HepG2 (cell line): ENCODE data around the gene OR1J2. TPM values are rescaled to one million over a fixed set of nuclear protein-coding genes. Genes with fewer than 3 reads are reported as not detected.

Experiments used
- ATAC-seq: fragments of 200-7000 bp; cut with Tn5 transposase; 3 replicates; pipeline ENCODE4 v1.9.1; 2020; ENCODE audit warnings: mild to moderate bottlenecking, moderate library complexity
- BruUV-seq: library from RNA; stranded (reverse); fragments of 400-500 nt; replicated peaks from 2 replicates; lab custom pipeline; 2021; lab: Mats Ljungman, UMichigan
- CTCF ChIA-PET: fragments of 300-600 bp; formaldehyde crosslinking; extraction: SDS; loops from one replicate; lab custom pipeline; 2021; ENCODE audit warnings: low total read pairs, inconsistent platforms, low intra/inter-chr PET ratio; lab: Yijun Ruan, JAX
- POLR2A ChIA-PET: fragments of 350-600 bp; sonication (Branson Sonifier 250); formaldehyde crosslinking; loops from one replicate; lab custom pipeline; 2020; ENCODE audit warnings: antibody characterized with exemption, inconsistent platforms; lab: Yijun Ruan, JAX
- DNase-seq: peaks from one replicate; pipeline ENCODE4 v3.0.0-alpha.2; 2015; ENCODE audit warnings: low spot score
- FAIRE-seq: peaks from 3 replicates; lab custom pipeline; 2011; peaks lifted over from hg19 to GRCh38; lab: Jason Lieb, UNC
- H2AFZ ChIP-seq: one replicate; pipeline ENCODE4 v1.6.1; 2011; ENCODE audit warnings: low read length, inconsistent platforms
- H3K27ac ChIP-seq: fragments of 300-600 bp; 3 replicates; pipeline ENCODE4 v1.8.0; 2011; ENCODE audit warnings: mixed run types, mild to moderate bottlenecking, mixed read lengths, low read length, inconsistent platforms; ENCODE audit not compliant: insufficient read depth; ENCODE audit errors: extremely low read length
- H3K27me3 ChIP-seq, 2 experiments: fragments of 200-600 bp in 1 of 2; 2 replicates in 1 of 2; 3 replicates in 1 of 2; pipeline versions ENCODE4 v1.6.0 to v1.8.0; 2011; ENCODE audit warnings: low read length in 2 of 2, mild to moderate bottlenecking in 2 of 2, moderate library complexity in 2 of 2, inconsistent platforms in 1 of 2; ENCODE audit not compliant: insufficient read depth in 2 of 2, control insufficient read depth in 1 of 2
- H3K36me3 ChIP-seq, 2 experiments: fragments of 200-600 bp in 1 of 2; replicated peaks in 1 of 2; 2 replicates in 1 of 2; 3 replicates in 1 of 2; pipeline versions ENCODE4 v1.5.1 to v1.8.0; 2011; ENCODE audit warnings: low read length in 2 of 2, inconsistent platforms in 1 of 2; ENCODE audit not compliant: insufficient read depth in 2 of 2, control insufficient read depth in 1 of 2
- H3K4me1 ChIP-seq: 2 replicates; pipeline ENCODE4 v1.5.1; 2012; ENCODE audit warnings: low read length, inconsistent platforms; ENCODE audit not compliant: insufficient read depth
- H3K4me2 ChIP-seq: 2 replicates; pipeline ENCODE4 v1.6.0; 2011; ENCODE audit warnings: low read depth, low read length, inconsistent platforms
- H3K4me3 ChIP-seq, 3 experiments: fragments of 200-600 bp in 1 of 3; sonication (generic), shearing (Covaris generic) in 1 of 3; replicated peaks in 1 of 3; 2 replicates each; pipeline ENCODE4 v1.5.1; 2011 to 2016; ENCODE audit warnings: low read length in 3 of 3, inconsistent platforms in 2 of 3, low read depth in 2 of 3, mild to moderate bottlenecking in 2 of 3, control low read depth in 1 of 3, mixed read lengths in 1 of 3; ENCODE audit not compliant: insufficient read depth in 1 of 3
- H3K79me2 ChIP-seq: one replicate; pipeline ENCODE4 v1.6.1; 2011; ENCODE audit warnings: low read length, inconsistent platforms; ENCODE audit not compliant: insufficient read depth
- H3K9ac ChIP-seq: 2 replicates; pipeline ENCODE4 v1.6.0; 2011; ENCODE audit warnings: mild to moderate bottlenecking, low read depth, low read length, inconsistent platforms; ENCODE audit not compliant: insufficient read depth
- H3K9me3 ChIP-seq: 2 replicates; pipeline ENCODE4 v1.5.1; 2012; ENCODE audit warnings: mild to moderate bottlenecking, low read length
- H4K20me1 ChIP-seq: 2 replicates; pipeline ENCODE4 v1.6.0; 2011; ENCODE audit warnings: inconsistent platforms, mild to moderate bottlenecking, low read length, moderate library complexity; ENCODE audit not compliant: insufficient read depth
- CC2D1A ChIP-seq: sonication (generic); formaldehyde crosslinking; IDR thresholded peaks from 2 replicates; pipeline ENCODE4 v1.8.1; 2023; ENCODE audit warnings: mild to moderate bottlenecking, missing genetic modification reagents
- CREB1 ChIP-seq, 2 experiments: fragments of 450-650 bp in 1 of 2; IDR thresholded peaks; 2 replicates each; pipeline ENCODE4 v1.6.1; 2016 to 2017; ENCODE audit warnings: control low read depth in 1 of 2, mild to moderate bottlenecking in 1 of 2, missing compliant biosample characterization in 1 of 2, missing genetic modification characterization in 1 of 2
- GPBP1L1 ChIP-seq: sonication (generic); formaldehyde crosslinking; IDR thresholded peaks from 2 replicates; pipeline ENCODE4 v1.5.0; 2020; ENCODE audit warnings: mild to moderate bottlenecking, missing genetic modification reagents
- TBP ChIP-seq: sonication (generic); formaldehyde crosslinking; IDR thresholded peaks from 2 replicates; pipeline ENCODE4 v1.5.0; 2020; ENCODE audit warnings: missing genetic modification reagents
- WGBS: methylation state at CpG from one replicate; pipeline ENCODE4 v1.1.6; 2017; ENCODE audit warnings: low lambda C conversion rate; 5-methylcytosine and 5-hydroxymethylcytosine counted together
- in situ Hi-C: cut with HindIII; loops from 2 replicates; pipeline ENCODE4 v1.10.0; 2017; ENCODE audit warnings: low pct_unique_long_range_greater_than_20kb; ENCODE audit not compliant: extremely low pct_ligation_motif_present
- intact Hi-C: fragments of 100-400 bp; cut with micrococcal nuclease; formaldehyde crosslinking; loops from one replicate; pipeline ENCODE4 v1.10.0; 2022; ENCODE audit not compliant: unreplicated experiment
- polyA plus RNA-seq, 8 experiments: library from polyadenylated mRNA; depleted of rRNA in 3 of 8; stranded (reverse) in 7 of 8; unstranded in 1 of 8; fragments of >200 nt; fragmentation: Illumina TruSeq in 4 of 8; extraction: Trizol in 4 of 8; gene quantifications; 2 replicates each; pipeline versions ENCODE4 v1.2.1 to v1.2.3, GENCODE V29; 2011 to 2016; ENCODE audit warnings: low read depth in 4 of 8, missing spikeins in 1 of 8, mixed read lengths in 1 of 8; ENCODE audit not compliant: insufficient read depth in 1 of 8
- total RNA-seq, 5 experiments: library from RNA; depleted of rRNA; stranded (reverse); fragments of >200 nt; fragmentation: Illumina TruSeq; extraction: Trizol; gene quantifications; 2 replicates each; pipeline ENCODE4 v1.2.3, GENCODE V29; 2016; ENCODE audit warnings: low read depth in 1 of 5

Gene OR1J2
- total and polyA plus RNA-seq, 2 of the 13 experiments (the other 11 are each of a cell fraction or from before 2014, with no cell fraction given): not detected

GRCh38 chr9:122519376-122519775 is 8.8 kb downstream of the OR1J2 start:
- DNase-seq: no peak
- in situ Hi-C loops: no loop called here
- POLR2A ChIA-PET: no interaction called here

GRCh38 chr9:122526602-122527001 is 16.0 kb downstream of the OR1J2 start:
- no peak overlapping the region for H2AFZ ChIP-seq
- no peak for FAIRE-seq
- H3K27ac ChIP-seq: no peak overlapping the region
- BruUV-seq: no TSS peak
- ChIA-PET POLR2A (no interaction called here), CTCF (no interaction called here)
- no peak overlapping the region for H3K9ac ChIP-seq
- no peak overlapping the region for H3K4me3 ChIP-seq
- H4K20me1 ChIP-seq: no peaks in the 10 kb centered on the region
- H3K79me2 ChIP-seq: no peaks in the 10 kb centered on the region
- in situ Hi-C loops (no loop called here), intact Hi-C loops (no loop called here)
- WGBS: 29% methylated on average over 10 of the region's 10 CpGs
- H3K36me3 ChIP-seq: no peaks in the 10 kb centered on the region
- no peaks in the 10 kb centered on the region for H3K4me1 ChIP-seq
- peaks cover 5 to 9% of the 10 kb centered on the region in 2 experiments; a peak in 3 of 5 replicates for H3K27me3 ChIP-seq
- no peaks in the 10 kb centered on the region for H3K9me3 ChIP-seq
- H3K4me2 ChIP-seq: no peak overlapping the region
- TF ChIP-seq CREB1 (IDR thresholded peaks at IDR 0.05): peak; percentile 73
- no peak for TF ChIP-seq CREB1 (CRISPR knock-in tag; IDR thresholded peaks at IDR 0.05)
- TF ChIP-seq GPBP1L1: no peak
- DNase-seq: no peak
- no peak for ATAC-seq

More at GRCh38 chr9:122519376-122519775, 8.8 kb downstream of the OR1J2 start:
- Histone ChIP-seq H2AFZ (no peak overlapping the region), H3K4me1 (no peaks in the 10 kb centered on the region), H3K9ac (no peak overlapping the region), H3K9me3 (no peaks in the 10 kb centered on the region), H3K4me3 (no peak overlapping the region), H3K27me3 (peaks cover 0 to 2% of the 10 kb centered on the region in 2 experiments; a peak in 1 of 5 replicates), H3K27ac (no peak overlapping the region), H4K20me1 (no peaks in the 10 kb centered on the region), H3K36me3 (no peaks in the 10 kb centered on the region), H3K79me2 (no peaks in the 10 kb centered on the region), H3K4me2 (no peak overlapping the region)
- intact Hi-C loops: no loop called here
- FAIRE-seq (no peak), ATAC-seq (no peak)
- TF ChIP-seq CC2D1A (CRISPR knock-in tag) (no peak), TBP (CRISPR knock-in tag) (no peak)
- 49% methylated on average over 3 of the region's 3 CpGs for WGBS
- CTCF ChIA-PET: no interaction called here
- no TSS peak for BruUV-seq
